ENCODE results near the gene GPR158.

Gene GPR158

DNA sequence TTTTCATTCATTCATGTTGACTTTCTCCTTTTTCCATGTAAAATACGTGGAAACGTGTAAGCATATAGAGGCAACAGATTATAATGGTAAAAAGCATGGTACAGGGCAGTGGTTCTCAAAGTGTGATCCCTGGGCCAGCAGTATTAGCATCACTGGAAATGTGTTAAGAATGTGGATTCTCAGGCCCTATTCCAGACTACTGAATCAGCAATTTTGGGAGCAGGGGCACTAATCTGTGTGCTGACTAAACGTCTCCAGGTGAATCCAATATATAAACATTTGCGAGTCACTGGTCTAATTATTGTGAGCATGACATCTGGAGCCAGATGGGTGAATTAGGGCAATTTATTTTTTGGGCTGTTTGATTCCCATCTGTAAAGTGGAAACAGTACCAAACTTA, 5.1 kb upstream of the GPR158 start:
- Histone ChIP-seq H3K27me3 (ENCODE audit: insufficient read depth, poor library complexity, severe bottlenecking) (peaks cover 54% of the 10 kb centered on the region), H3K4me3 (ENCODE audit: severe bottlenecking) (no peak overlapping the region), H3K27ac (ENCODE audit: poor library complexity, severe bottlenecking) (no peak overlapping the region), H3K36me3 (ENCODE audit: low read depth) (no peaks in the 10 kb centered on the region), H3K4me1 (ENCODE audit: insufficient read depth, poor library complexity, severe bottlenecking) (no peaks in the 10 kb centered on the region), H3K9me3 (ENCODE audit: severe bottlenecking) (no peaks in the 10 kb centered on the region)
- DNase-seq (ENCODE audit: low spot score) (no peak), ATAC-seq (ENCODE audit: low read depth) (no peak)
- TF ChIP-seq, protein P1, sequence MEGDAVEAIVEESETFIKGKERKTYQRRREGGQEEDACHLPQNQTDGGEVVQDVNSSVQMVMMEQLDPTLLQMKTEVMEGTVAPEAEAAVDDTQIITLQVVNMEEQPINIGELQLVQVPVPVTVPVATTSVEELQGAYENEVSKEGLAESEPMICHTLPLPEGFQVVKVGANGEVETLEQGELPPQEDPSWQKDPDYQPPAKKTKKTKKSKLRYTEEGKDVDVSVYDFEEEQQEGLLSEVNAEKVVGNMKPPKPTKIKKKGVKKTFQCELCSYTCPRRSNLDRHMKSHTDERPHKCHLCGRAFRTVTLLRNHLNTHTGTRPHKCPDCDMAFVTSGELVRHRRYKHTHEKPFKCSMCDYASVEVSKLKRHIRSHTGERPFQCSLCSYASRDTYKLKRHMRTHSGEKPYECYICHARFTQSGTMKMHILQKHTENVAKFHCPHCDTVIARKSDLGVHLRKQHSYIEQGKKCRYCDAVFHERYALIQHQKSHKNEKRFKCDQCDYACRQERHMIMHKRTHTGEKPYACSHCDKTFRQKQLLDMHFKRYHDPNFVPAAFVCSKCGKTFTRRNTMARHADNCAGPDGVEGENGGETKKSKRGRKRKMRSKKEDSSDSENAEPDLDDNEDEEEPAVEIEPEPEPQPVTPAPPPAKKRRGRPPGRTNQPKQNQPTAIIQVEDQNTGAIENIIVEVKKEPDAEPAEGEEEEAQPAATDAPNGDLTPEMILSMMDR (IDR thresholded peaks at IDR 0.05; ENCODE audit: poor library complexity, severe bottlenecking): no peak

DNA sequence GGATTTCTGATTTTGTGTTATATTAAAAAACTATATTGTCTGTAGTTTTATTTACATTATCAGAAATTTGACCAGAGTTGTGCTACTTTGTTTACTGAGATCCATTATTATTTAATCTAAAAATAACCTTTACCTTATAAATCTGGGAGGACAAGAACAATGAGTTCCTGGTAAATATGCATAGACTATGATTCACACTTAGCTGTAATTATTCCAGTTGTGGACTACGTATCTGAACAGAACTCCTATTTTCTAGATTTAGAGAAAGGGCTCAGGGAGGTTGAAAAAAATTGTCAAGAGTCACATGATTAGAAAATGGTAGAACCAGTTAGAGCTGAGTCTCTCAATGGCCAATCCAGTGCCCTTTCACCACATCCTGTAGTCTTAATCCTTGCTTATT, 4.2 kb upstream of the GPR158 start:
- Histone ChIP-seq H3K27ac (ENCODE audit: poor library complexity, severe bottlenecking) (no peak overlapping the region), H3K4me3 (ENCODE audit: severe bottlenecking) (no peak overlapping the region), H3K4me1 (ENCODE audit: insufficient read depth, poor library complexity, severe bottlenecking) (no peaks in the 10 kb centered on the region), H3K9me3 (ENCODE audit: severe bottlenecking) (no peaks in the 10 kb centered on the region), H3K27me3 (ENCODE audit: insufficient read depth, poor library complexity, severe bottlenecking) (peaks cover 61% of the 10 kb centered on the region), H3K36me3 (ENCODE audit: low read depth) (no peaks in the 10 kb centered on the region)
- DNase-seq (ENCODE audit: low spot score) (no peak), ATAC-seq (ENCODE audit: low read depth) (no peak)
- TF ChIP-seq, protein P1 (IDR thresholded peaks at IDR 0.05; ENCODE audit: poor library complexity, severe bottlenecking): no peak

DNA sequence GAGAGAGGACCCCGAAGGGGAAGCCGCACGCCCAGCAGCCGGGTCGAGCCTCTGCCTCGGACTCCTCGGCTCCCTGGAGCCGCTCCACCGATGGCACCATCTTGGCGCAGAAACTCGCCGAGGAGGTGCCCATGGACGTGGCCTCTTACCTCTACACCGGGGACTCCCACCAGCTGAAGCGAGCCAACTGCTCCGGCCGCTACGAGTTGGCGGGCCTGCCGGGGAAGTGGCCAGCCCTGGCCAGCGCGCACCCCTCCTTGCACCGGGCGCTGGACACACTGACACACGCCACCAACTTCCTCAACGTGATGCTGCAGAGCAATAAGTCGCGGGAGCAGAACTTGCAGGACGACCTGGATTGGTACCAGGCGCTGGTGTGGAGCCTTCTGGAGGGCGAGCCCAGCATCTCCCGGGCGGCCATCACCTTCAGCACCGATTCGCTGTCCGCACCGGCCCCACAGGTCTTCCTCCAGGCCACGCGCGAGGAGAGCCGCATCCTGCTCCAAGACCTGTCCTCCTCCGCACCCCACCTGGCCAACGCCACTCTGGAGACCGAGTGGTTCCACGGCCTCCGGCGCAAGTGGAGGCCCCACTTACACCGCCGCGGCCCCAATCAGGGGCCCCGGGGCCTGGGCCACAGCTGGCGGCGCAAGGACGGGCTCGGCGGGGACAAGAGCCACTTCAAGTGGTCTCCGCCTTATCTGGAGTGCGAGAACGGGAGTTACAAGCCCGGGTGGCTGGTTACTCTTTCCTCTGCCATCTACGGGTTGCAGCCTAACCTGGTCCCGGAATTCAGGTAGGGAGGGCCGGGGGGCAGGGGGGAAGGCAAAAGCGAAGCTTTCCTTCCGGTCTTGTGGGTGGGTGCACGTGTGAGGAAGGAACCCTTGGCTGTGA, 973 bp downstream of the GPR158 start:
- H3K4me3 ChIP-seq (ENCODE audit: severe bottlenecking): no peak overlapping the region
- TF ChIP-seq, protein P1 (IDR thresholded peaks at IDR 0.05; ENCODE audit: poor library complexity, severe bottlenecking): no peak
- H3K4me1 ChIP-seq (ENCODE audit: insufficient read depth, poor library complexity, severe bottlenecking): no peaks in the 10 kb centered on the region
- DNase-seq (ENCODE audit: low spot score) (no peak), ATAC-seq (ENCODE audit: low read depth) (0 out of 3 replicates have a peak, but pooled peaks have one; percentile 24)
- H3K27me3 ChIP-seq (ENCODE audit: insufficient read depth, poor library complexity, severe bottlenecking): peaks cover 85% of the 10 kb centered on the region
- no peak overlapping the region for H3K27ac ChIP-seq (ENCODE audit: poor library complexity, severe bottlenecking)
- H3K9me3 ChIP-seq (ENCODE audit: severe bottlenecking): no peaks in the 10 kb centered on the region
- no peaks in the 10 kb centered on the region for H3K36me3 ChIP-seq (ENCODE audit: low read depth)

DNA sequence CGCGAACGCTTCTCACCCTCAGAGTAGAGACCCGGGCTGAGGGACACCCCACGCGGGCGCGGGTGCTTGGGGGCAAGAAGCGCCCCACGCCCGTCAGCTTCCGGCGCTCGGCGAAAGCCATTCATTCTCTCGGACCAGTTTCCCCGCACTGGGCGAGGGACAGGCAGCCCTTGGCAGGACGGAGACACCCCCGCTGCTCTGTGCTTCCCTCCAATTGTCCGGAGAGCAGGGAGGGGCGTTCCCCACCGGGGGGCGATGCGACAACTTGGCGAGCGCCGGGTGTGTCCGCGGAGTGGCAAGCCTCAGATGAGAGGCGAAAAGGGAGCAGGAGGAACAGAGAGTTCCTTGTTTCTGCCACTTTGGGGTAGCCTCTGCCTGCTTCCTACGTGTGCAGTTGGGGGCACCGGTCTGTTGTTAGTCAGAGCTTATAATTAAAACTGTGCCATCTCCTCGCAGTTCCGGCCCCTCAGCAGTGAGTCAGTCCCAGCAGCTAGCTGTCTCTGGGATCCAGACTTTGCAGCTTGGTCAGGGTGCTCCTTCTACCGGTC, 1.7 kb downstream of the GPR158 start:
- no peak overlapping the region for H3K27ac ChIP-seq (ENCODE audit: poor library complexity, severe bottlenecking)
- no peaks in the 10 kb centered on the region for H3K4me1 ChIP-seq (ENCODE audit: insufficient read depth, poor library complexity, severe bottlenecking)
- ATAC-seq (ENCODE audit: low read depth): 0 out of 3 replicates have a peak, but pooled peaks have one; percentile 16
- peaks cover 85% of the 10 kb centered on the region for H3K27me3 ChIP-seq (ENCODE audit: insufficient read depth, poor library complexity, severe bottlenecking)
- TF ChIP-seq, protein P1 (IDR thresholded peaks at IDR 0.05; ENCODE audit: poor library complexity, severe bottlenecking): no peak
- H3K4me3 ChIP-seq (ENCODE audit: severe bottlenecking): no peak overlapping the region
- no peaks in the 10 kb centered on the region for H3K9me3 ChIP-seq (ENCODE audit: severe bottlenecking)
- no peak for DNase-seq (ENCODE audit: low spot score)
- no peaks in the 10 kb centered on the region for H3K36me3 ChIP-seq (ENCODE audit: low read depth)

All from RWPE2 (cell line).